ENCODE measurements around the gene MTMR3.

The MTMR3 gene

DNA sequence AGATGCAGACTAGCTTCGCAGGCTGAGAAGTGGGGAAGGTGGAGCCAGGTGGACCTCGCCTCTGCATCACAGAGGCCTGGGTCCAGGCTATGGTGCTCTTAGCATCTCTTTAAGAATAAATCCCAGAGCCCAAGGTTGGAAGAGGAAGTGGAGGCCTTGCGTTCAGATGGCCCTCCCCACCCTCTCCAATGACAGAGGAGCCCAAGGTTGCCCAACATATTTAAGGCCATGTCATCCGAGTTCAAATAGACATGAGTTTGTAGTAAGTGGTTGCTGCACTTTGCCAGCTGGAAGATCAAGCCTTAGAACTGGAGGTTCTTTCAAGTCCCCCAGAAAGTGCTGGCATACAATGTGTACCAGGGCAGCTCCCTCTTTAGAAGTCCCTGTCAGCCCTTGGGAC is 150.2 kb downstream of the MTMR3 start:
- TF ChIP-seq, protein P1, sequence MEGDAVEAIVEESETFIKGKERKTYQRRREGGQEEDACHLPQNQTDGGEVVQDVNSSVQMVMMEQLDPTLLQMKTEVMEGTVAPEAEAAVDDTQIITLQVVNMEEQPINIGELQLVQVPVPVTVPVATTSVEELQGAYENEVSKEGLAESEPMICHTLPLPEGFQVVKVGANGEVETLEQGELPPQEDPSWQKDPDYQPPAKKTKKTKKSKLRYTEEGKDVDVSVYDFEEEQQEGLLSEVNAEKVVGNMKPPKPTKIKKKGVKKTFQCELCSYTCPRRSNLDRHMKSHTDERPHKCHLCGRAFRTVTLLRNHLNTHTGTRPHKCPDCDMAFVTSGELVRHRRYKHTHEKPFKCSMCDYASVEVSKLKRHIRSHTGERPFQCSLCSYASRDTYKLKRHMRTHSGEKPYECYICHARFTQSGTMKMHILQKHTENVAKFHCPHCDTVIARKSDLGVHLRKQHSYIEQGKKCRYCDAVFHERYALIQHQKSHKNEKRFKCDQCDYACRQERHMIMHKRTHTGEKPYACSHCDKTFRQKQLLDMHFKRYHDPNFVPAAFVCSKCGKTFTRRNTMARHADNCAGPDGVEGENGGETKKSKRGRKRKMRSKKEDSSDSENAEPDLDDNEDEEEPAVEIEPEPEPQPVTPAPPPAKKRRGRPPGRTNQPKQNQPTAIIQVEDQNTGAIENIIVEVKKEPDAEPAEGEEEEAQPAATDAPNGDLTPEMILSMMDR (IDR thresholded peaks at IDR 0.05), result no peak

DNA sequence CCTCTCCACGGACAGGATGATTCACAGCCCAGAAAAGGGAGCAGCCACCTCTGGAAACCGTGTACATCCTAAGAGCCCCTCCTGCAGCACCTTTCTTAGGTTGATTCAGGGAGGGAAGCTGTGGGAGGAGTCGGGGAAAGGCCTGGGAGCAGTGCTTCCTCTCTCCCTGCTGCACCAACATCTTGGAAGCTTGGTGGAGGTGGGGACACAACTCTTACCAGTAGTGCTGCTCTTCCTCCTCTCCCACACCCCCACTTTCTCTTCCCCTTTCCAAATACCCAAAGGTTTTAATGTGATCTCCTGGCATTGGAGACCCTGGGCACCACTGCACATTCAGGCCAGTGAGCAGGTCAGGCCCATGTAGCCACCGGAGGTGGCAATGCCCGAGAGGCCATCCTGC is 150.9 kb downstream of the MTMR3 start:
- TF ChIP-seq, protein P1 (IDR thresholded peaks at IDR 0.05), result no peak

DNA sequence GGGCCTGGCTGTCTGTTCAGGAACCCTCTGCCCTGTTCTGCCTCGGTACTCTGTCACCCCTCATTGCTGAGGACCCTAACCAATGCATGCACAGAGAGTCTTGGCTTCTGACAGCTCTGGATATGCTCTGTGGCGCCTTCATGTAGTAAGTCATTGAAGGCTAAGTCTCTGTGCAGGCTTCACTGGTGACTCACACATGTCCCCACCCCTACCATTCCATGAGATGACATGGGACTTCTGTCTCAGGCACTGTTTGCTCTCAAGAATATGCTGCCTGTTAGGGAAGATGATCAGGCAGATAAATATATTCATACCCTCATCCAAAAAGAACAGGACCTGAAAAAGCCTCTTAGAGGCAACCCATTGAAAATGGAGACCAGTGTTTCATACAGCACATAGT is 153.7 kb downstream of the MTMR3 start:
- TF ChIP-seq, protein P1 (IDR thresholded peaks at IDR 0.05), result no peak

DNA sequence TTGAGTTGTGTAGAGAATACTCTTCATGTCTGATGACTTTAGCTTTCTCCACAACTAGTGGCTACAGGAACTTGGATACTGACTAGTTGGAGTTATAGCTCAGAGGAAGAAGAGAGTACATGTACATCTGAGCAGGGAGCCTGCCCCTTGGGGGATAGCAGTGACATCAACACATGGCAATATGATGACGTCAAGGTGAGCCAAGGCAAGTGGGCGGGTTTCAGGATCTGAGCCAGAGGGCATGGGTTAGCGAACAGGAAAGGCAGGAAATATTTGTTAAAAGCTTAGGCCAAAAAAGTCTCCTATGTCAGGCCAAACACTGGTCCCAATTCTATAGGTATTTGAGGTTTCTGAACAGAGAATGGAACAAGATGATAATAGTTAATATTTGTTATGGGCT is 155.2 kb downstream of the MTMR3 start:
- TF ChIP-seq, protein P1 (IDR thresholded peaks at IDR 0.05), result no peak

DNA sequence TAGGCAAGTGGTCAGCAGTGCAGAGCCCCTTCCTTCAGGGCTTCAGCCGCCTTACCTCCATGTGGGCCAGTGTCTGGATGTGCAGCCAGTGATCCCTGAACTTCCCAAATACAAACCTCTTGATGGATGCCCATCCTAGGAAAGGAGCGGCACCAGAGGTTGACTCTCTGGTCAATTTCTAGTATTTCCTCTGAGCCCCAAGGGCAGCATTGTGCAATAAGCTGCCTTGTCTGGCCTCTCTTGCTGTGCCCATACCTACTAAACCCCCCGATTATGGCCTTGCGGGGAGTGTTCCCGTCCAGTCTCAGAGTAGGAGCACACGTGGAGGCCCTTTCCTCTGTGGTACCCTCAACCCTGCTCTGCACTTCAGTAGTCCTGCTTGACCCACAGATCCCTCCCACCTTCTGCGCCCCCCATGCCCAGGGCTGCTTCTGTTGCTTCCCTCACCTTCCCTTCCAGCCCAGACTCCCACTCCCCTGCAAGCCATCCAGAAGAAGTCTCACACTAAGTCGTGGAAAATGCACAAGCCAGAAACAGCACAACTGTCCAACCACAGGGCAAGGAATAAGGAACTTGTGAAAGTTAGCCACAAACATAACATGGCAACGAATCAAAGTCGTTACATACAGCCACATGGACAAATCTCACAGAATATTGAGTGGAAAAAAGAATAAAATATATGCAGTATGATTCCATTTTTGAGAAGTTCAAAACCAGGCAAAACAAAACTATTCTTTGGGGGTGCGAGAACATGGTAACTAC is 157.7 kb downstream of the MTMR3 start:
- TF ChIP-seq, protein P1 (IDR thresholded peaks at IDR 0.05), result no peak

DNA sequence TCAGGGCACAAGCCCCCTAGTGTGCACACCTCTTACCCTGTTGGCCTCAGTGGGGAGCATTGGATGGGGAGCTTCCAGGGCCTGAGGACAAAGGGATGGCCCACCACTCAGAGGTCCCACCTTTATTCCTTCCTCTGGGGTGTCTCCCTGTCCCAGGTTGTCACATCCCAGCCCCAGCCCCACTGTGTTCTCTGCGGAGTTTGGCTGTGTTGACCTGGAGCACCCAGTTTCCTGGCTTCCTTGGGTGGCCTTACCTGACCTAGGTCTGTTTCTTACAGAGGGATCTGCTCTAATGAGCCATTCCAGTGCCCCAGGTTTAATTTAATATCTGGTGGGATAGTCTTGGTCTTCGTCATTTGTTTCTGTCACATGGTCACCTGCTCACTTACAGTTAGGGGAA is 158.5 kb downstream of the MTMR3 start:
- TF ChIP-seq, protein P1 (IDR thresholded peaks at IDR 0.05), result no peak

DNA sequence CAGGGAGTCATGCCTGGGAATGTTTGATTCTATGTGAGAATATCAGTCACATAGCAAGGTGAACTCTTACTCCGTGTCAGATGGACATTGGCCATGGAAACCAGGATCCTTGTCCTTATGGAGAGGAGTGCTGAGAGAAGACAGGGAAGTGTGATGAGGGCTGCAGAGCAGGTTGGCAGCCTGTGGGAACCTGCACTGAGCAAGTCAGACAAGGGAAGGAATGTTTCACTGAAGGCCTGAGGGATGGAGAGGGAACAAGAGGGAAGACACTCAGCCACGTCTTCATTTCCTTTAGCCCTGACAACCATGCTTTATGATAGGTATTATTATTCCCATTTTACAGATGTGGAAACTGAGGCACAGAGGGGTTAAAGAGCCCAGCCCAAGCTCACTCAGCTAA is 158.9 kb downstream of the MTMR3 start:
- TF ChIP-seq, protein P1 (IDR thresholded peaks at IDR 0.05), result no peak

DNA sequence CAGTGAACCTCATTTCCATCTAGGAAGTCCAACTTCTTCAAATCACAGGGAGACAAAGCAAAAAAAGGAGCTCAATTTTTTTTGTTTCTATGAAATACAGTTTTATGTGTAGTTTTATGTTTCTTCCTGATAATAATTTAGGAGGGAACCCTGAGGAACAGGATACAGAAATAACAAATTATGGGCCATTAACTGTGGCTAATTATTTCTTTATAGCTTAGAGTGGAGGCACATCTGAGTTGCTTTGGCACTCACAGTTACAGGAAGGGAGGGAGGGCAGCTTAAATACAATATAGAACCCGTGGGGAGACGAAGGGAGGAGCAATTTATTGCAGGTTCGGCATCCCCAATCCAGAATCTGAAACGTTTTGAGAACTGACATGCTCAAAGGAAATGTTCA is 160.2 kb downstream of the MTMR3 start:
- TF ChIP-seq, protein P1 (IDR thresholded peaks at IDR 0.05), result no peak

Measured in LNCAP (cell line).